A204.1 (cell line): ENCODE results near the gene TBC1D13.
"Not testable (repeated sequence)": the region's sequence is repeated elsewhere in the genome, so short reads cannot be mapped to it uniquely, and the experiment has no call there.

ENCODE experiments used
- FAIRE-seq: peaks from 2 replicates; lab custom pipeline; 2012; peaks lifted over from hg19 to GRCh38; lab: Jason Lieb, UNC

Gene TBC1D13

GRCh38 chr9:128785427-128785826 is 1.6 kb upstream of the TBC1D13 start:
- no peak for FAIRE-seq

- FAIRE-seq, result no peak
Measured at GRCh38 chr9:128787659-128788058, 606 bp downstream of the TBC1D13 start.

GRCh38 chr9:128788445-128788844 is 1.4 kb downstream of the TBC1D13 start:
- FAIRE-seq, result no peak

- FAIRE-seq, result no peak
Measured at GRCh38 chr9:128790536-128790935, 3.5 kb downstream of the TBC1D13 start.

- FAIRE-seq, result no peak
Measured at GRCh38 chr9:128792134-128792533, 5.1 kb downstream of the TBC1D13 start.

GRCh38 chr9:128792978-128793686 is 6.1 kb downstream of the TBC1D13 start:
- FAIRE-seq, result no peak

- not testable (repeated sequence) for FAIRE-seq
Measured at GRCh38 chr9:128794961-128795360, 7.9 kb downstream of the TBC1D13 start.

GRCh38 chr9:128798896-128799295 is 11.8 kb downstream of the TBC1D13 start:
- FAIRE-seq, result no peak

GRCh38 chr9:128800061-128800460 is 13.0 kb downstream of the TBC1D13 start:
- no peak for FAIRE-seq

GRCh38 chr9:128802482-128802881 is 15.4 kb downstream of the TBC1D13 start:
- no peak for FAIRE-seq

- no peak for FAIRE-seq
Measured at GRCh38 chr9:128805661-128806060, 18.6 kb downstream of the TBC1D13 start.

- FAIRE-seq, result no peak
Measured at GRCh38 chr9:128807827-128808226, 20.8 kb downstream of the TBC1D13 start.

GRCh38 chr9:128808543-128808942 is 21.5 kb downstream of the TBC1D13 start:
- no peak for FAIRE-seq

GRCh38 chr9:128809036-128809599 is 22.1 kb downstream of the TBC1D13 start:
- FAIRE-seq, result no peak

- no peak for FAIRE-seq
Measured at GRCh38 chr9:128809831-128810230, 22.8 kb downstream of the TBC1D13 start.

- FAIRE-seq, result no peak
Measured at GRCh38 chr9:128810873-128811272, 23.8 kb downstream of the TBC1D13 start.

GRCh38 chr9:128818099-128818838 is 31.2 kb downstream of the TBC1D13 start, which contains the start of gene ENDOG:
Gene ENDOG, plus strand, starts transcription at chr9:128818500. Its CDS starts 185 bp downstream, at chr9:128818685.
- FAIRE-seq, result peak; percentile 90

- FAIRE-seq, result no peak
Measured at GRCh38 chr9:128818839-128819715, 32.0 kb downstream of the TBC1D13 start.

GRCh38 chr9:128819716-128820664 is 32.9 kb downstream of the TBC1D13 start:
- FAIRE-seq, result no peak

GRCh38 chr9:128820665-128821583 is 33.9 kb downstream of the TBC1D13 start:
- FAIRE-seq, result no peak
